Astrocyte of the spinal cord (primary cell): ENCODE data around the gene PCNT.
A peak's percentile ranks its signal among the peaks of the same experiment; 100 is the strongest.

Experiments used
- DNase-seq: peaks from one replicate; pipeline ENCODE4 v3.0.0; 2011; ENCODE audit warnings: low read depth, low spot score
- H3K4me3 ChIP-seq: 2 replicates; pipeline ENCODE4 v1.5.1; 2011; ENCODE audit warnings: low read depth, mild to moderate bottlenecking, low read length, moderate library complexity
- CTCF ChIP-seq: IDR thresholded peaks from 2 replicates; pipeline ENCODE4 v1.5.1; 2012; ENCODE audit warnings: low read depth, mild to moderate bottlenecking, low read length, inconsistent platforms
- in situ Hi-C: cut with HindIII; loops from 2 replicates; pipeline ENCODE4 v1.10.0; 2017; ENCODE audit warnings: low sequenced_read_pairs

The PCNT gene

GRCh38 chr21:46346296-46347202, 22.6 kb downstream of the PCNT start:
- TF ChIP-seq CTCF: no peak
- in situ Hi-C loops: no loop called here
- no peak overlapping the region for H3K4me3 ChIP-seq
- DNase-seq: no peak

DNA sequence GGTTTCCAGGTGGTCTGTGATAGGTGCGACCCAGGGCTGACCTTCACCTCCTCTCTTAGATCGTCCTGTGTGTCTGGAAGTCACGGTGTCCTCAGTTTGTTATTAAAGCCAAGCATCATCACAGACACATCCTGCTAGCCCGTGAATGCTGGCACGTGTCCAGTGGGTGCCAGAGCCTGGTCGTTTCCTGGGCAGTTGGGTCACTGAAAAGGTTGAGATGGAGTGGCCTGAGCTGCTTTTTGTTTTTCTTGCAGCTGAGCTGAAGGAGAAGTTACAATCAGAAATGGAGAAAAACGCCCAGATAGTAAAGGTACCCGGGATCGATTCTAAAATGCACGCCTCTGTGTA, 23.2 kb downstream of the PCNT start:
- in situ Hi-C loops: no loop called here
- H3K4me3 ChIP-seq: no peak overlapping the region
- no peak for TF ChIP-seq CTCF
- no peak for DNase-seq

DNA sequence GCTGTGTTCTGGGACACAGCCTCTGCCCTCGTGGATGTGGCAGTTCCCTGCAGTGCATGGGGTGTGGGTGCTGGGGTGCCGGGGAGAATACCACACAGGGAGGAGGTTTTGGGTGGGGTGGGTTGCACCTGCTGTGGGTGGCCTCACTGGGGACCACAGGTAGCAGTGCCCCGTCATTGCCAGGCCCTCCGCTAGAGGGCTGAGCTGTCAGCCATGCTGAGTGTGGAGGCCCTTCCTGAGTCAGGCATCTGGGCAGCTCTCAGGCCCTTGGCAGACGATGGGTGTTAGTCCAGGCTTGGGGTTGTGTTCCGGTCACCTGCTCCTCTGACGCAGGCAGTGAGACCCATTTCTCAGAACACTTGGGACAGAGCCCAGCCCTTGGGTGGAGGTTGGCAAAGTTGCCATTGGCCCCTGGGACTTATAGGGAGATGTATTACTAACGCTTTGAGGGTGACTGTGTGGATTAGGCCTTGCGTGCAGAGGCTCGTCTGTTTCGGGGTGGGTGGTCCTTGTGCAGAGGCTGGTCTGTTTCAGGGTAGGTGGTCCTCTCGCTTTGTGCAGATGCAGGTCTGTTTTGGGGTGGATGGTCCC, 23.9 kb downstream of the PCNT start:
- in situ Hi-C loops: no loop called here
- TF ChIP-seq CTCF: peak; percentile 21
- H3K4me3 ChIP-seq: no peak overlapping the region
- peak; percentile 22 for DNase-seq

GRCh38 chr21:46349134-46349760, 25.3 kb downstream of the PCNT start:
- in situ Hi-C loops: no loop called here
- DNase-seq: no peak
- H3K4me3 ChIP-seq: no peak overlapping the region
- TF ChIP-seq CTCF: no peak

GRCh38 chr21:46350571-46350970, 26.6 kb downstream of the PCNT start:
- in situ Hi-C loops: no loop called here
- H3K4me3 ChIP-seq: no peak overlapping the region
- DNase-seq: no peak
- no peak for TF ChIP-seq CTCF

GRCh38 chr21:46350981-46351380, 27.0 kb downstream of the PCNT start:
- in situ Hi-C loops: no loop called here
- no peak for TF ChIP-seq CTCF
- no peak overlapping the region for H3K4me3 ChIP-seq
- no peak for DNase-seq
